Measurements from ENCODE around the gene CES1.
"Not testable (repeated sequence)": the region's sequence is repeated elsewhere in the genome, so short reads cannot be mapped to it uniquely, and the experiment has no call there.

CES1 gene

GRCh38 chr16:55782793-55783091, 50.2 kb downstream of the CES1 start:
- not testable (repeated sequence) for DNase-seq

GRCh38 chr16:55782091-55782792, 50.7 kb downstream of the CES1 start:
- DNase-seq: not testable (repeated sequence)

DNA sequence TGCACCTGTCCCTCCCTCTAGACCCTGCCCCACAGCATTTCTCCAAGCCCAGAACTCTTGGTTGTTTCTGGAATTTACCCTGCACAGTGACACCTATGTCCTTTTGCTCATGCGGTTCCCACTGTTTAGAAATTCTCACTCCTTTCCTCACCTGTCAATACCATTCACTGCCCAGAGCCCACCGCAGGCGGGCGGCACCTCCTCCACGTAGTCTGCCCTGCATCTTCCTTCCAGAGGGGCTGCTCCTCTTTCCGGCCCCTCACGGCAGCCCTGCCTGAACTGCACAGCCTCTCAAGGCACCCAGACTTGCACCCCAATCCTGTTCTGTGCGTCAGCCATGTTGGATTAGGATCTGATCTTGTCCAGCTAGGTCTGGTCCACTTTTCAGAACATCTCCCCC, 51.4 kb downstream of the CES1 start:
- DNase-seq: not testable (repeated sequence)

DNA sequence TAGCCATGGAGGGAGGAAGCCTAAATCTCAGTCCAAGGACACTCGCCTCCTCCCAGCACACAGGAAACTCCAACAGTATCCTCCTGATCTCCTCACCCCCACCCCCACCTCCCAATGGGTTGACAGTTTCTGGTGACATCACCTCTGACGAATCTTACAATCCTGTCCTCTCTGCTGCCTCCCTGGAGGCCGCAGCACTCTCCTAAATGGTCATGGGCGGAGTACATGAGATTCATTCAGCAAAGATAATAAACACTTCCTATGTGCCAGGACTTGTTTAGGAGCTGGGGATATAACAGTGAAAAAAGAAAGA, 52.8 kb downstream of the CES1 start:
- not testable (repeated sequence) for DNase-seq

- no peak for DNase-seq
Observed at GRCh38 chr16:55779402-55780094, 53.3 kb downstream of the CES1 start.

DNA sequence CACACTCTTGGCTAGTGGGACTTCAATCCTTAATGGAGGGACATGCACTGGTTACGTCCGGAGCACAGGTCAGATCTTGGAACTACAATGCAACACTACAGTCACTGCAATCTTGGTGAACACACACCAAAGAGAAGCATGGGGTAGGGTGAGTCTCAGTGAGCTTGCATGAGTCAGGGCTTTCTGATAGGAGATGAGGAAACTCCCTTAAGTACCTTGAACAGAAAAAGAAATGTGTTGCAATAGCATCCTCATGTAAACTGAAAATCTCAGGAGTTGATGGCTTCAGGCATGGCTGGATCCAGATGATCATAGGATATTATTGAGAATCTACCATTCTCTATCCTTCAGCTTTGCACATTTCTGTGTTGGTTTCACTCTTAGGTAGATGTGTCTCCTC, 54.1 kb downstream of the CES1 start:
- DNase-seq: no peak

DNA sequence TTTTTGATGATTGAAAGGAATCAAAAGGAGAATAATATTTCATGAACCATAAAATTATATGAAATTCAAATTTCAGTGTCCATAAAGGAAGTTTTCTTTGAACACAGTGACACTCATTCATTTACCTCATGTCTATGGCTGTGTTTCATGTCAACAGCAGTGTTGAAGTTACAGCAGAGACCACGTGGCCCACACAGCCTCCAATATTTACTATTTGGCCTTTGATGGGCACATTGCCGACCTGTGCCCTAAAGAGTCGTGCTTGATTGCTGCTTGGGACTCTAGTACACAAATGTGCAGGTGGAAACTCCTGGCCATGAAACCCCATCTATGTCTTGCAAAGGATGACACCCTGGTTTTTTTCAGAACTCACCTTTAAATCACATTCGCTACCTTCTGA, 57.0 kb downstream of the CES1 start:
- DNase-seq: no peak

- DNase-seq: no peak
Observed at GRCh38 chr16:55773859-55774549, 58.9 kb downstream of the CES1 start.

- DNase-seq: no peak
Observed at GRCh38 chr16:55765161-55765560, 67.7 kb downstream of the CES1 start.

GRCh38 chr16:55760310-55761001, 72.4 kb downstream of the CES1 start:
- peak; percentile 30 for DNase-seq

DNA sequence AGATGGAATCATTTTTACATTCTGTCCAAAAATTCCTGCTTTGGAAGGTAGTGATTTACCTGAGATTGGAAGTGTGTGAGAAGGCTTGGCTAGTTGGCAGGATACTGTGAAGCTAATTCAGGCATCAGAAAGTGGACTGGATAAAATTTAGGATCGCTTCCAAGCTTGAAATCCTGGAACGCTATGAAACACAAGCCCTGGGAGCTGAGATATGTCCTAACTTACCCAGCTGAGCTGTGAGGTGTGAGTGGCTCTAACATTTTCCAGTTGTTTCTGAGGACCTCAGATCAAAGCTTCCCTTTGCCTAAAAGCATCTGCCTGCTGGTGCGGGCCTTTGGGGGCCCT, 73.0 kb downstream of the CES1 start:
- DNase-seq: not testable (repeated sequence)

- DNase-seq: not testable (repeated sequence)
Observed at GRCh38 chr16:55757595-55758527, 75.0 kb downstream of the CES1 start.

DNA sequence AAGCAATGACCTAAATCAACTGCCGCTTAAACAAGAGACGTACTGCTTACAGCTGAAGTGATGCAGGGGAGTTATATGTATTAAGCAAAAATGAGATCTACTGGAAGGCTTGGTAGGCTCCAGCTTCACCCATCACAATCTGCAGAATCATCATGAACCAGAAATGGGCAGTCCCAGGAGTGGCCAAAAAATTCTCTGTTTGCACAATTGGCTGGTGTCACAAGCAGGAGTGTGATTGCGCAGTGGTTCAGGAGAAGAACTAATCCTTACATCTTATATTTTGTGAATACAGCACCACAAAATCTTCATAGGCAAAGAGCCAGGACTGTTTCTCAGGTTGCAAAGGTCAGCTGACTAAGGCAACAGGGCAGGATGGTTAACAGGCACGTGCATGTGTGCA, 75.9 kb downstream of the CES1 start:
- no peak for DNase-seq

DNA sequence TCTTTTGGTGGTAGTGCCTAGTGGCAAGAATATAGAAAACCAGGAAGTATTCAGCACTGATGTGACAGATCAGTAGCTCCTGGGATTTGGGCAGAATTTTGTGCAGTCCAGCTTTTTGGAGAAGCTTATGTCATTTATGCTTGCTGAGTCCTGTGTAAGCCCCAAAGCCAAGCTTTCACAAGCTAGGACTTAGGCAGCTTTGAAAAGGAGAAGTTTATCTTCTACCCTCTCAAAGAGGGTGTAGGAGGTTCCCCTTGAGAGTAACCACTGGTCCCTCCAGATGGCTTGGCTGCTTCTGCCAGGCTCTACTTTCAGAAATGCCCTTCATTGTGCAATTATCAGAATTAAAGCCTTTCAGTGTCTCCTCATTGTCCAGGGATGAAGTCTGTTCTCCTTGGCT, 78.8 kb downstream of the CES1 start:
- DNase-seq: no peak

GRCh38 chr16:55753145-55753631, 79.7 kb downstream of the CES1 start:
- DNase-seq: not testable (repeated sequence)
